Measurements from ENCODE around the gene C9orf50.
A peak's percentile ranks its signal among the peaks of the same experiment; 100 is the strongest.
"Not testable (repeated sequence)": the region's sequence is repeated elsewhere in the genome, so short reads cannot be mapped to it uniquely, and the experiment has no call there.

The C9orf50 gene, protein sequence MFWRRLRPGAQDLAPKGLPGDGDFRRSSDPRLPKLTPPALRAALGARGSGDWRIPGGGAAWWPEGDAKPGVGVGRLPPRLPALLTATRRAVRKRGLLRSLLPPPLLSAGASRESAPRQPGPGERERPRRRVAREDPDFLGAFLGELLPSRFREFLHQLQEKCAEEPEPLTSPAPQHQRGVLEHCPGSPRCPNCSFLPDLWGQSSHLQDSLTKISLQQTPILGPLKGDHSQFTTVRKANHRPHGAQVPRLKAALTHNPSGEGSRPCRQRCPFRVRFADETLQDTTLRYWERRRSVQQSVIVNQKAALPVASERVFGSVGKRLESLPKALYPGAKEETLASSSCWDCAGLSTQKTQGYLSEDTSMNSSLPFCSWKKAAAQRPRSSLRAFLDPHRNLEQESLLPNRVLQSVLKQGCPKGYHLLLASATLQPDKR

DNA sequence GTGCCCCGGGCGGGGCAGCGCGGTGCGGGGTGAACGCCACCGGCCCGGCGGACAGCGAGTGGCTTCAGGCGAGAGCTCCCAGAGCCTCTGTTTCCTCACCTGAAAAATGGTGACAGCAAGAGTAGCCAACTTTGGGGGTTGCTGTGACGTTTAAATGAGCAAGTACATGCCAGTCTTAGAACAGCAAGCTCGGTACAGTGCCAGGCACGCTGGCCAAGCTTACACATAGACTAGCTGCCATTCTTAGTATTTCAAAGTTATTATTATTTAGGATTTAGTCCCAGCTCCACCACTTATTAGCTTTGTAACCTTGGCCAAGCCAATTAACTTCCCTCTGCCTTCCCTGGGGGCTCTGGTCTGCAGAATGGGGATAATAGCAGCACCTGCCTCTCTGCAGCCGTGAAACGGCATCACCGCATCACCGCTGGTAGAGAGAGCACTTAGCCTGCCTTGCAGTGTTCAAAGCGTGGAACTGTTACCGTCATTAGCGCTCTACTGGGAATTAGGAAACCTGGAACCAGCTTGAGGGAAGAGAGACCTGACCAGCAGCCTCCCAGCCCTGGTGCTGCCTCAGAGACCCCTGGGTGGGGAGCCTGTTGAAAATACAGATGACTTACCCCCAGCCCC is at the start of gene C9orf50:
C9orf50 (minus strand) TSS at position 433 of the 627 bp plus-strand sequence. CDS start 527 bp downstream, outside the sequence.
- DNase-seq, result peak in 1 of 2 experiments; percentile 56

DNA sequence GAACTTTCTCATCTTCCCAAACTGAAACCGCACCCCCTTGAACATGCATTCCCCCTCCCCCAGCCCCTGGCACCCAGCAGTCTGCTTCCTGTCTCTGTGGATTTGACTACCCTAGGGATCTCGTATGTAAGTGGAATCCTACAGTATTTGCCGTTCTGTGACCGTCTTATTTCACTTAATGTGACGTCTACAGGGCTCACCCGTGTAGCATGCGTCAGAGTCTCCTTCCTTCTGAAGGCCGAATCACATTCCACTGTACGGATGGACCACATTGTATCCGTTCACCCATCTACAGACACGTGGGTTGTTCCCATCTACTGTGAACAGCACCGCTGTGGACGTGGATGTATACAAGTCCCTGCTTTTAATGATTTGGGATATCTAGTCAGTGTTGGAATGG is 49.0 kb upstream of the C9orf50 start:
- DNase-seq, result no peak

DNA sequence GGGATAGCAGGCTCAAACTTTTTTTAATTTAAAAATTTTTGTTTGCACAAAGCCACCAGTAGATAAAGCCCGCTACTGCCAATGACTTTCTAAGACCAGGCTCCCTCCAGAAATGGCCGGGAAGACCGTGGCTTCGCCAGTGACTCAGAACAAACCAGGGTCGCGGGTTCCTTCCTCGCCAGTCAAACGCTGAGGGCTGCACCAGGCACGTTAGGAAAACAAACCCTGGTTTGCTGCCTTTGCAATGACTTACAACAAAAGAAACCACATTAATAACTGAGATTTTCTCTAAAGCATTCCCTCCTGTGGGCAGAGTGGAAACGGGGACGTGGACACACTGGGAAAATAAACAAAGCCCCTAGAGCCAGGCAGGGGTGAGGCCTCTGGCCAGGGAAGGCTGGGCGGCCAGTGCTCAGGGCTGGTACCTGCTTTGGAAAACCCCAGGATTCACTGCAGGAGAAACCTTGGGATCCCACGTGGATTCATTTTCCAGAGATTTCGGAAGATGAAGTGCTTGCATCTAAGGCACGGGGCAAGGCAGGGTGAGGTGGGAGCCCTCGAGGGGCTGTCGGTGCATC is 48.3 kb upstream of the C9orf50 start:
- DNase-seq, result no peak

DNA sequence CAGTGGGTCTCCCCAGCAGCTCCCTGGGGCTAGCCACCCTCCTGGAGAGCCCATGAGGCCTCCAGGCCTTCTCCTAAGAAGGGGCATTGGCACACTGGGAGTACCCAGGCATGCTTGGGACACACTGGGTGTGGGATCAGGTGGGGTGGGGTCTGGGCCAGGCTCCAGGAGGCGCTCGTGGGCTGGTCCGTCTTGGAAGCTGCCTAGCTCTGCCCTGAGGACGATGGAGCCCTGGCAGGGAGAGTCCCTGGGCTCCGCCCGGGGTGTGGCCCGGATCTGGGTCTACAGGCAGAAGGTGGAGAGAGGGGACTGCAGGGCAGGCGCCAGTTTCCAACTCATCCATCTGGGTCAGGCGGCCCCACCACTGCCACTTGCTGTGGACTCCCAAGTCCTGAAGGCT is 46.9 kb upstream of the C9orf50 start:
- DNase-seq, result no peak

DNA sequence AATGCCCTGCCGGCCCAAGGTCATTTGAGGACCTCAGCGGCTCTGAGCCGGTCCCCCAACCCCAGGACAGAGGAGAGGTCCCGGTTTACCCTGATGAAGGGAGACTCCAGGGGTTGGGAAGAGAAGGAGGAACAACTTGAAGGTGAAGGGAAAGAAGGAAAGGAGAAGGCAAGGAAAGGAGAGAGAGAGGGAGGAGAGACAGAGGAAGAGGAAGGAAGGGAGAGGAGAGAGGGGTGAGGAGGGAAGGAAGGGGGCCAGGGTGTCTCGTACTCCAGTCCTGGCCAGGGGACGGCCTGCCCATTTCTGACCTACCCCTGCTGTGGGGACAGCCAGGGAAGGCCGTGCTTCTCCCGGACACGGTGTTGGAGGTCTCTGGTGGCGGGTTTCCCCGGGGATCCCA is 46.5 kb upstream of the C9orf50 start:
- no peak for DNase-seq

DNA sequence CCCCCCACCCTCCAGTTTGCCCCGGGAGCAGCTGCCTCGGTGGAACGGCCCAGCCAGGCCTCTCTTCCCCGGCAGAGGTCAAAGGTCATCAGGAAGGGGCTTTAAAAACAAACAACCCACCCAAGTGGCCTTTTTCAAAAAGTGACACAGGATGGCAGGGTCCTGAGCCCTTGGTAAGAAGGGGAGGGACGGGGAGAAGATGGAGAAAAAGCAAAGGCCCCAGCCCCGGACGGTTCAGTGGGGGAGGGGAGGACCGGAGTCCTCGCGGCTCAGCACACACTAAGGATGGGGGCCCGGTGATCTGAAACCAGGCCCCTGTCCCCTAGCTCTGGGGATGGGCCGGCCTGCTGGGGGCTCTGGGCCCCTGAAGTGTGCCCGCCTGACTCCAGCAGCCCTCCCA is 45.7 kb upstream of the C9orf50 start:
- no peak for DNase-seq

DNA sequence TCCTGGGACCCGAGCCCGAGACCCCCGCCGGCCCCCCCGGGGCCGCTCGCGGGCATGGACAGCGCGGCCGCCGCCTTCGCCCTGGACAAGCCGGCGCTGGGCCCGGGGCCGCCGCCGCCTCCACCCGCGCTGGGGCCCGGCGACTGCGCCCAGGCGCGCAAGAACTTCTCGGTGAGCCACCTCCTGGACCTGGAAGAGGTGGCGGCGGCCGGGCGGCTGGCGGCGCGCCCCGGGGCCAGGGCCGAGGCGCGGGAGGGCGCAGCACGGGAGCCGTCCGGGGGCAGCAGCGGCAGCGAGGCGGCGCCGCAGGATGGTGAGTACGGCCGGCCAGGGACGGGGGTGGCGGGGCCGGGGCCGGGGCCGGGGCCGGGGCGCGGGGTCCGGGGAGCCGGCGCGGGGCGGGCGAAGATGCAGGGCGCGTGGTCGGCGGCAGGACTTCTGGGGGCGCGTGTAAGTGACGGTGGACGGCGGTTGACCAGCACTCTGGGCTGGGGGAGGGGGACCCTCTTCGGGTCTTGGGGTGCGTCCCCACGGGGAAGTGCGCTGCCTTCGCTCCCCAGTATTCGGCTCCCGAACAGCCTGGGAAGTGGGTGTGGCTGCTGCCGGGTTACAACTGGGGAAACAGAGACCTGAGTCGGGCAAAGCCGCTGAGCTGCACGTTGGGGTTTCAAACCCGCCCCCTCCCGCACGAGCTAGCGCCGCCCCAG is 45.1 kb upstream of the C9orf50 start:
- no peak for DNase-seq

DNA sequence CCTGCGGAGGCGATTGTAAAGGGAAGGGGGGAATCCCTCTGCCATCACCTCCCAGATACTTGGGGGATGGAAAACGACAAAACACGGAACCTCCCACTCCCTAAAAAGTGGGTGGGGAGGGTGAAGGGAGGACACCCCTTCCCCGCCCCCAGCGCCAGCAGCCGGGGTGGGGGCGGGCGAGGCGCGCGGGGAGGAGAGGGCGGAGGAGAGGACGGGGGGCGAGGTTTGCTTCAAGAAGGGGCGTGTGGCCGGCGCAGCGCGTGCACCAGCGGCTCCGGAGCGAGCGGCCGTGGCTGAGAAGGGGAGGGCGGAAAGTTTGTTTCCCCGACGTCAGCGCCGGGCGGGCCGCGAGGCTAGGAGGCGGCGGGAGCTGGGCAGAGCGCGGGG is 44.5 kb upstream of the C9orf50 start, which contains the start of gene PRRX2:
PRRX2 (plus strand) TSS at position 259 of the 387 bp plus-strand sequence. CDS start 221 bp downstream, outside the sequence.
- no peak for DNase-seq

DNA sequence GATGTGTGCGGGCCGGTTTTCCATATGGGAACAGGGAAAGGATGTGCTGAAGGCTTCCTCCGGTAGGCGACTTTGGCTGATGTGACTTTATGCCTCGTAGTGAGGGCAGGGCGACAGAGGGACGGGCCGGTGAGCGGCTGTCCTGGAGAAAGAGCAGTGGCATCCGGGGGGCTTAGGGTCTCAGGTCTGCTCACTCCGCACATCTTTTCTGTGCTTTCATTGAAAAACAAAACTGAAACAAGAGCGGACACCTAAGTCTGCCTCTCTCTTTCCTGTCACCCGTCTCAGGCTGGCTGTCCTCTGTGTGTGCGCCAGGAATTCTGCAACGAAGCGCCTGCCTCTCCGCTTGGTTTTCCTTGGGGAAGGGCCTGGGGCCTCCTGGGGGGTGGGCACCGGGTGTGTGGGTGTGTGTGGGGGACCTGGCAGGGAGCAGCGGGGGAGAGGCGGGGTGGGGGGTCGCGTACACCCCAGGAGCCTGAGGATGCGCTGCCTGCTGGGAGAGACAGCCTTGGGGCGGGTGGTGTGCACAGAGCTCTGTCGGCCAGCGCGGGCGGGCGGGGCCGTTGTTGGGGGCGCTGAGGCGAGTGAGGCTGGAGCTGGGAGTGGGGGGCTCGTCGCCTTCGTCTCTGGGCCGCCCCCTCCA is 44.0 kb upstream of the C9orf50 start:
- DNase-seq, result no peak

DNA sequence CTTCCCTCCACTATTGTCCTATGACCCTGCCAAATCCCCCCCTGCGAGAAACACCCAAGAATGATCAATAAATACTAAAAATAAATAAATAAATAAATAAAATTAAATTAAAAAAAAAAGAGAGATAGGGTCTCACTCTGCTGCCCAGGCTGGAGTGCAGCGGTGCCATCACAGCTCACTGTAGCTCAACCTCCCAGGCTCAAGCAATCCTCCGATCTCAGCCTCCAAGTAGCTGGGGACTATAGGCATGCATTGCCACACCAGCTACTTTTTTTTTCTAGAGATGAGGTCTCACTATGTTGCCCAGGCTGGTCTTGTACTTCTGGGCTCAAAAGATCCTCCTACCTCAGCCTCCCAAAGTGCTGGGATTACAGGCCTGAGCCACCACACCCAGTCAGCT is 41.3 kb upstream of the C9orf50 start:
- not testable (repeated sequence) for DNase-seq

DNA sequence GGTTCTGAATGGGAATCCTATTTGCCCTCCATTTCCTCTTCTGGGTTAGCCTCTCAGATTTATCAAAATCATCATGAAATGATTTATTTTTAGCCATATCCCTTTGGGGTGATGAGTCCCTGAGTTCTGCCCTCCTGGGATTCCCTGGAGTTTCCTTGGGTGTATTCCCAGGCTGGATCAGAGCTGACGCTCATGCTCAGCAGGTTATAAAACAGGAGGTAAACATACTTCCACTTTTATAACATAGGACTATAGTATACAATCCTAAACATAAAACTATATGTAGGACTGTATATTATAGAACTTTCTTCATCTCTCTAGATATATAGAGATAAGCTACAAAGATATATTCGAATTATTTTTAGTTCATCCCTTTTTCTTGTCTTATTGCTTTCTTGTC is 40.1 kb upstream of the C9orf50 start:
- DNase-seq, result no peak

DNA sequence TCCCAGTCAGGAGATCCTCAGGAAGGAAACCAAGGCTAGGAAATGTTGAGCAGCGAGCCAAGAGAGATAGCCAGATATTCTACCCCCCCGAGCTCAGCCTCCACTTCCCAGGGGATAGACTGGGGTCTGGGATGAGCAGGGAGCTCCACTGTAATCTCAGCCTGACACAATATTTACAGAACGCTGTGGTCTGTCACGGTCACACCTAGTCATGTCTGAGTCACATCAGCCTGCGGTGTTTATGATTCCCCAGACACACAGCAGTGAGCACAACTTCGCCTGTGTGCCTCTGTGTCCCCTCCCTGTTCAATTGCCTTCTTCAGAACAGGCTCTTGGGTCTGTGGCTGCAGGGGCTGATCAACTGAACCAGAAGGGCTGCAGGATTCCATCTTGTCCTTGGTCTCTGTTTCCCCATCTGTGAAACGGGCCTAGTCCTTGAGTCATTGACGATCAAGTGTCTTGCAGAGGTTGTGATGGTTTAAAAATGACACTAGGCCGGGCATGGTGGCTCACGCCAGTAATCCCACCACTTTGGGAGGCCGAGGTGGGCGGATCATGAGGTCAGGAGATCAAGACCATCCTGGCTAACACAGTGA is 36.0 kb upstream of the C9orf50 start:
- DNase-seq, result no peak

DNA sequence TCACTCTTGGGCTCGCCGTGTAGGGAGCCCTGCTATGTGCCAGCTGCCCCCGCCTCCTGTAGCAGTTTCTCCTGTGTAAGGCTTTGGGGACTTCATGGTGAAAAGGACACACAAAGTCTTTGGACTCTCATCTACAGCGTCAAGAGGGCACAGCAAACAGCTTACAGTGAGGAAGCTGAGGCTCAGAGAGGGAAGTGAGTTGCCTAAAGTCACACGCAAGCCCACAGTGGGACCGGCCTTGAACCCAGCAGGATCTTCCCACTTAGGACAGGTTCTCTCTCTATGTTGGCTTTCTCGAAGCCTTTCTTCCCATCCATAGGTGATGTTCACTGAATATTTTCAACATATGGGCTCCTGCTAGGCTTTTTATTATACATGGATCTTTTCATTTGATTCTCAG is 34.8 kb upstream of the C9orf50 start:
- DNase-seq, result no peak

DNA sequence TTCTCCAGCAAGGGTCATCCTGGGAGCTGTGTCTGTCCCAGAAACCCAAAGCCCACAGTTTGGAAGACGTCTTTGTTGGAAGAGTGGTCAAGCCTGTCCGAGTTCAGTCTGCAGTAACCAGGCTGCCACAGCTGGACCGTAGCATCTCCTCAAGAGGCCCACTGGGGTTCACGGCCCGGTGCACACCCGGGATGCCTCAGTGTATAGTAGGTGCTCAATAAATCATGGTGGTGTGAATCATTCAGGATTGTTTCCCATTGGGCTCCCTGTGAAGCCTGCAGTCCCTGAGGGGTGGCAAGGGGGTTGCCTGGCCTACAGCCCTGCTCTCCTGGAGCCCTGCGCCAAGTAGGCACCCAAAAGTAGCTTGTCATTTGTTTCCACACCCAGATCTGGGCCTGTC is 34.3 kb upstream of the C9orf50 start:
- DNase-seq, result no peak

DNA sequence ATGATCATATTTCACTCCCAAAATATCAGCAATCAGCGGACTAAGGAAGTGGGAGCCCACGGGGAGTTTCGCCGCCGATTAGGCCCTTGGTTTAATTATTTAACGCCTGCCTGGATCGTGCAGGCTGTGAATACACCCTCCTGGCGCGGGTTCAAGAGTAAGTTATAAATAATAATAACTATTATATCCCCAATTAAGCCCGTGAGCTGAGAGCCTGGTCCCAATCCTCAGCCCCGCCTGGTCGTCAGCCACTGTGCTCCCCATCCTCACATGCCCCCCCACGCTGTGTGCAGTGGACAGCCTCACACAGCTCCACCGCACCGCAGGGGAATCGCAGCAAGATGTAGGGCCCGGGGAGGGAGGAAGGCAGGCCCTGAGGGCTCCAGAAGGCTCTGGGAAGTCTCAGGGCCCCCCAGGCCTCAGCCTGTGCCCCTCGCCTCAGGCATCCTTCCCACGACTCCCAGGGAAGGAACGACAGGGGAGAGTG is 33.7 kb upstream of the C9orf50 start:
- DNase-seq, result no peak

DNA sequence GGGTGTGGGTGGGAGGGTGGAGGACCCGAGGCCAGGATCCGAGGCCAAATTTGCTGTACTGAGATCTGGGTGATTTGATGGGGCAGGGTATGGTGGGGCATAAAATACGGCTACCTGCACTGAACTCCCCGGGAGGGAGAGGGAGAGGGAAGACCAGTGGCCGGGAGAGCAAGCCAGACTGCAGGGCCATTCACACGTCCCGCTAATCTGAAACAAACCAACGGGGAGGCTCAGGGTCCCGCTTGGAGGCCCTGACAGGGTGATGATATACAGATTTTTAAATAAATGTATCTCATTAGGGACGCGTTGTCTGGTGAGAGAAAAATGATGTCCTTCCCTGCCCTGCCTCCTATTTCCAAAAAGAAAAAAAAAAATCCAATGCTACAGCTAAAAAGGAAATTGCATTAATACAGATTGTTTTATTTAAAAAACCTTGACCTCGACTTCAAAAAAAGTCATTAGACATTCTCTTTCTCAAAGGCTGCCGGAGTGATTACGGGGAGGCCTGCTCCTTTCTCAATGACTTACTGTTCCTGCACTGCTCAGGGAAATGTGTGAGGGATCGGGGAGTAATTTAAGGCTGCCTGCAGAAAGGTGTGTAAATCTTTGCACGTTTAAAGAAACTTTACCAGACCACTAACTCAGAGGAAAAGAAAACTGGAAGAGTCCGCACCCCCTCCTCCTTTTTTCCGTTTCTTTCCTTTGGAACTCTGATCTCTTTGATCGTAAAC is 33.1 kb upstream of the C9orf50 start:
- DNase-seq, result no peak

DNA sequence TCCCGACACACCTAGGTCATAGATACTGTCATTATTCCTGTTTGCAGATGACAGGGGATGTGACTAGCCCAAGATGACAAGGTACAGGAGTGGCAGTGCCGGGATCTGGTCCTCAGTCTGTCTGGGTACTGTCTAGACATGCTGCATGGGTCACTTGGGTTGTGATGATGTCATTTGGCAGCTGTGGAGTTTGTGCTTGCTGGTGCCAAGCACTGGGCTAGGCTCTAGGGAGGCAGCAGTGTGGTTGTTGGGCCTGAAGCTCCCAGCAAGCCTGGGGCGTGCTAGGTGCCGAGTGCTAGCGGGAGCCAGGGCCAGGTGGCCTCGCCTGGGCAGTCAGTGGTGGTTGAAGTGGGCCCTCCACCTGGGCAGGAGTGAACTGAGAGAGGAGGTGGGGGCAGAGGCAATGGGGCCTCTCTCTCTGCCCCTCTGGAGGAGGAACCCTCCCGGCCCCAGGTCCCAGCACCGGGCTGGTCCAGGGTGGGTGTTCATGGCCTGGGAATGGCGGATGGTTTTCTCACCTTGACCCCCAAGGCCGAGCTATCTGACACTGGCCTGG is 29.9 kb upstream of the C9orf50 start:
- no peak for DNase-seq

DNA sequence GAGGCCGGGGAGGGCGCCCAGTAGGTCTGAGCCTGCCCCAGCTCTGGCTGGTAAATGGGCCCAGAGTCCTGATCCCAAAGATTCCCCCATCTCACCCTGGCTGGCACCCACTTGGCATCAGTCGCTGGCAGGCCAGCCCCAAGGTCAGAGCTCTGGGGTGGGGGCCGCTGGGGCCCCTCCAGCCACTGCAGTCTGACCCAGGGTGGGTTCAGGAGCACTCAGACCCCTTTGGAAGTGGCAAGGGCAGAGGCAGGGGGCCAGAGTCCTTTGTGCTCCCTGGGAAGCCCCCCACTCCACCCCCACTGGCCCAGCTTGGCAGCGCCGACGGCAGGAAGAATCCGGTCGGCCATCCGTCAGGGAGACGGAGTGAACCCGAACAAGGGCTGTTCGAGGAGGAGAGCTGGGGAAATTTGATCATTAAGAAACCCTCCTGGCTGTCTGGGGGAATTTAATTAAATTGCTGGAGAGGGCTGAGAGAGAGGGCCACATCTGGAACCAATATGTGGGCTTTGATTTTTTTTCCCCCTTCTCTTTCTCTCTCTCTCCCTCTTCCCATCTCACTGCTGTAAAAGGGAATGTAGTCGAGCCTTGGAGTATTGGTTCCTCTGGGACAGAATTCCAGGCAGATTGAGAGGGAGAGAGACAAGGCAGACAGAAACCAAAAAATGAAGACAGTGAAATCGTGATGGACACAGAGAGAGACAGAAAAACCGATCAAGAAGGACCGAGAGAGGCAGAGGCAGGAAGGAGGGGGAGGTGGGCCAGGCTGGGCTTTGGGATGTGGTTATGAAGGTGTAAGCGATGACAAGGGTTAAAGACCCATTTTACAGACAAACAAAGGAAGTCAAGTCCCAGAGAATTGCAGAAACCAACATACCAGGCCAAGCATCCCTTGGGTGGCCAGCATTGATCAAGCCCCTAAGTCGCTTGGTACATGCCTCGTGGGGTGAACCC is 29.1 kb upstream of the C9orf50 start:
- no peak for DNase-seq

DNA sequence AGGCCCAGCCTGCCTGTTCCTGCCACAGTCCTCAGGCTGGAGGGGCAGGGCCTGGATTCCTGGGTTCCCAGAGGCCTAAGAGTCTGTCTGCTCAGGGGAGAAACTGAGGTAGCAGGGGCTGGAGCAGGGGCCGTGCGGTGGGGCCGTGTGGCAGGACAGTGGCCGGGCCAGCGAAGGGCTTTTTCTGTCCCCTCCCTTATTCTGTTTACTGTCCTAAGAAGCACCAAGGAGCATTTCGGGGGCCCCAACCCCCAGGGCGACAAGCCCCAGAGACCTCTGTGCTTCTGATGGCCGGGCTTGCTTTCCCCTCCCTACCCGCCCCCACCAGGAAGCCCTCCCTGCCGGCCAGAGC is 27.8 kb upstream of the C9orf50 start:
- no peak for DNase-seq

Data from NCI-H524 (cell line).